Peyer's patch (tissue), 4 donors: ENCODE results near the gene SPOCK3. TPM values are rescaled to one million over a fixed set of nuclear protein-coding genes. Genes with fewer than 3 reads are reported as not detected.

Experiments
- DNase-seq, 3 donors: peaks; one replicate each; pipeline ENCODE4 v3.0.0-alpha.2; 2017 to 2019
- H3K27ac ChIP-seq, 4 donors: fragments of 200-600 bp; sonication (generic); one replicate each; pipeline ENCODE4 v1.5.1; 2016 to 2019
- H3K27me3 ChIP-seq, 2 donors: fragments of 200-600 bp; sonication (generic); one replicate each; pipeline ENCODE4 v1.5.1; 2019
- H3K36me3 ChIP-seq, 3 donors: fragments of 200-600 bp; sonication (generic); one replicate each; pipeline ENCODE4 v1.5.1; 2016 to 2019
- H3K4me1 ChIP-seq, 4 donors: fragments of 200-600 bp; sonication (generic); one replicate each; pipeline ENCODE4 v1.5.1; 2016 to 2019
- H3K4me3 ChIP-seq, 4 donors: fragments of 200-600 bp; sonication (generic); 1 replicate in 3 of 4; 2 replicates in 1 of 4; pipeline ENCODE4 v1.5.1; 2016 to 2019; ENCODE audit warnings: mild to moderate bottlenecking in 1 of 4
- H3K9me3 ChIP-seq, 4 donors: fragments of 200-600 bp; sonication (generic); one replicate each; pipeline ENCODE4 v1.5.1; 2016 to 2019; ENCODE audit warnings: mild to moderate bottlenecking in 1 of 4
- CTCF ChIP-seq, 6 experiments: fragments of 450-650 bp in 4 of 6; fragments of 200-600 bp in 2 of 6; sonication (generic) in 1 of 6; IDR thresholded peaks; one replicate each; pipeline ENCODE4 v1.5.1; 2017 to 2019; ENCODE audit warnings: antibody characterized with exemption in 6 of 6, mild to moderate bottlenecking in 3 of 6, moderate library complexity in 1 of 6
- POLR2A ChIP-seq, 2 donors: fragments of 450-650 bp; IDR thresholded peaks; one replicate each; pipeline ENCODE4 v1.5.1; 2017; ENCODE audit warnings: antibody characterized with exemption in 2 of 2, mild to moderate bottlenecking in 2 of 2, moderate library complexity in 2 of 2
- total RNA-seq, 4 donors: library from RNA; depleted of rRNA; stranded (reverse); fragments of >200 nt; gene quantifications; one replicate each; pipeline ENCODE4 v1.1.0, GENCODE V29; 2016

Gene SPOCK3
- total RNA-seq, 4 donors from 2014 or later: 1.7 TPM; not detected in 3

- TF ChIP-seq POLR2A (IDR thresholded peaks at IDR 0.05): no peak
- no peak for TF ChIP-seq CTCF (IDR thresholded peaks at IDR 0.05)
- DNase-seq: no peak
- no peaks in the 10 kb centered on the region for H3K27me3 ChIP-seq
- H3K27ac ChIP-seq: no peak overlapping the region
- no peaks in the 10 kb centered on the region for H3K4me1 ChIP-seq
- H3K4me3 ChIP-seq: no peak overlapping the region
- H3K9me3 ChIP-seq: no peaks in the 10 kb centered on the region
- no peaks in the 10 kb centered on the region for H3K36me3 ChIP-seq
These were observed 154.5 kb downstream of the SPOCK3 start for GRCh38 chr4:167079762-167080161.

GRCh38 chr4:167052631-167053091 lies 181.6 kb downstream of the SPOCK3 start:
- H3K27ac ChIP-seq: no peak overlapping the region
- no peak overlapping the region for H3K4me3 ChIP-seq
- no peak for DNase-seq
- no peak for TF ChIP-seq POLR2A (IDR thresholded peaks at IDR 0.05)
- no peak for TF ChIP-seq CTCF (IDR thresholded peaks at IDR 0.05)
- H3K27me3 ChIP-seq: no peaks in the 10 kb centered on the region
- H3K4me1 ChIP-seq: no peaks in the 10 kb centered on the region
- no peaks in the 10 kb centered on the region for H3K36me3 ChIP-seq
- no peaks in the 10 kb centered on the region for H3K9me3 ChIP-seq

GRCh38 chr4:167049257-167049656 lies 185.0 kb downstream of the SPOCK3 start:
- no peaks in the 10 kb centered on the region for H3K36me3 ChIP-seq
- TF ChIP-seq POLR2A (IDR thresholded peaks at IDR 0.05) (no peak), CTCF (IDR thresholded peaks at IDR 0.05) (no peak)
- H3K27me3 ChIP-seq: no peaks in the 10 kb centered on the region
- no peaks in the 10 kb centered on the region for H3K9me3 ChIP-seq
- no peak for DNase-seq
- H3K4me3 ChIP-seq: no peak overlapping the region
- H3K27ac ChIP-seq: no peak overlapping the region
- no peaks in the 10 kb centered on the region for H3K4me1 ChIP-seq

GRCh38 chr4:167041524-167041923 lies 192.8 kb downstream of the SPOCK3 start:
- Histone ChIP-seq H3K4me3 (no peak overlapping the region), H3K9me3 (no peaks in the 10 kb centered on the region), H3K36me3 (no peaks in the 10 kb centered on the region), H3K27ac (no peak overlapping the region), H3K4me1 (no peaks in the 10 kb centered on the region), H3K27me3 (no peaks in the 10 kb centered on the region)
- TF ChIP-seq CTCF (IDR thresholded peaks at IDR 0.05) (no peak), POLR2A (IDR thresholded peaks at IDR 0.05) (no peak)
- no peak for DNase-seq

GRCh38 chr4:167035390-167035789 lies 198.9 kb downstream of the SPOCK3 start:
- TF ChIP-seq CTCF (IDR thresholded peaks at IDR 0.05): no peak
- no peak for TF ChIP-seq POLR2A (IDR thresholded peaks at IDR 0.05)
- Histone ChIP-seq H3K9me3 (no peaks in the 10 kb centered on the region), H3K27ac (no peak overlapping the region), H3K36me3 (no peaks in the 10 kb centered on the region), H3K4me3 (no peak overlapping the region), H3K4me1 (no peaks in the 10 kb centered on the region), H3K27me3 (no peaks in the 10 kb centered on the region)
- DNase-seq: no peak

- no peak overlapping the region for H3K4me3 ChIP-seq
- H3K27ac ChIP-seq: no peak overlapping the region
- H3K36me3 ChIP-seq: no peaks in the 10 kb centered on the region
- H3K4me1 ChIP-seq: no peaks in the 10 kb centered on the region
- DNase-seq: no peak
- H3K9me3 ChIP-seq: no peaks in the 10 kb centered on the region
- no peaks in the 10 kb centered on the region for H3K27me3 ChIP-seq
- TF ChIP-seq POLR2A (IDR thresholded peaks at IDR 0.05): no peak
- TF ChIP-seq CTCF (IDR thresholded peaks at IDR 0.05): no peak
These were observed 199.3 kb downstream of the SPOCK3 start for GRCh38 chr4:167034983-167035382.
